ENCODE data around the gene SLC24A5.

Gene SLC24A5

GRCh38 chr15:48120745-48121144 is at the start of gene SLC24A5:
TSS of gene SLC24A5 (plus strand) at chr15:48120990. CDS start at chr15:48121045, 55 bp downstream.
- no peak for DNase-seq

- DNase-seq, result no peak
These were observed 47.8 kb upstream of the SLC24A5 start for GRCh38 chr15:48072941-48073340.

- DNase-seq, result no peak
These were observed 46.9 kb upstream of the SLC24A5 start for GRCh38 chr15:48073881-48074280.

GRCh38 chr15:48076454-48076853 is 44.3 kb upstream of the SLC24A5 start:
- no peak for DNase-seq

- DNase-seq, result no peak
These were observed 43.1 kb upstream of the SLC24A5 start for GRCh38 chr15:48077616-48078184.

- no peak for DNase-seq
These were observed 35.8 kb upstream of the SLC24A5 start for GRCh38 chr15:48084759-48085590.

GRCh38 chr15:48085591-48085930 is 35.2 kb upstream of the SLC24A5 start:
- no peak for DNase-seq

GRCh38 chr15:48086133-48086532 is 34.7 kb upstream of the SLC24A5 start:
- DNase-seq, result no peak

GRCh38 chr15:48086576-48086975 is 34.2 kb upstream of the SLC24A5 start:
- no peak for DNase-seq

- DNase-seq, result no peak
These were observed 32.9 kb upstream of the SLC24A5 start for GRCh38 chr15:48087844-48088243.

GRCh38 chr15:48089702-48090101 is 31.1 kb upstream of the SLC24A5 start:
- DNase-seq, result no peak

- DNase-seq, result no peak
These were observed 30.7 kb upstream of the SLC24A5 start for GRCh38 chr15:48090115-48090514.

- DNase-seq, result no peak
These were observed 30.1 kb upstream of the SLC24A5 start for GRCh38 chr15:48090666-48091065.

GRCh38 chr15:48091522-48091921 is 29.3 kb upstream of the SLC24A5 start:
- no peak for DNase-seq

GRCh38 chr15:48096355-48096786 is 24.4 kb upstream of the SLC24A5 start:
- no peak for DNase-seq

GRCh38 chr15:48096813-48097212 is 24.0 kb upstream of the SLC24A5 start:
- no peak for DNase-seq

GRCh38 chr15:48097264-48097663 is 23.5 kb upstream of the SLC24A5 start:
- no peak for DNase-seq

- no peak for DNase-seq
These were observed 19.3 kb upstream of the SLC24A5 start for GRCh38 chr15:48101376-48101961.

GRCh38 chr15:48102167-48102566 is 18.6 kb upstream of the SLC24A5 start:
- DNase-seq, result no peak

GRCh38 chr15:48103647-48104046 is 17.1 kb upstream of the SLC24A5 start:
- DNase-seq, result no peak

GRCh38 chr15:48105936-48106335 is 14.9 kb upstream of the SLC24A5 start:
- no peak for DNase-seq

- DNase-seq, result no peak
These were observed 11.6 kb upstream of the SLC24A5 start for GRCh38 chr15:48109212-48109611.

GRCh38 chr15:48109856-48110531 is 10.8 kb upstream of the SLC24A5 start:
- no peak for DNase-seq

- DNase-seq, result no peak
These were observed 8.5 kb upstream of the SLC24A5 start for GRCh38 chr15:48112242-48112641.

All from activated CD4-positive, alpha-beta T cell treated with anti-CD3 and anti-CD28 coated beads, Interleukin-2, amount 50 U/mL, for 1 hour (primary cell).